Effector memory CD4-positive, alpha-beta T cell (primary cell): Measurements from ENCODE around the gene PRR33.

ENCODE experiments used
- DNase-seq, 3 donors: peaks; one replicate each; pipeline ENCODE4 v3.0.0-alpha.2; 2020
- H3K27ac ChIP-seq: 2 replicates; pipeline ENCODE4 v1.7.0; 2013; ENCODE audit warnings: mild to moderate bottlenecking, low read length, moderate library complexity; ENCODE audit not compliant: insufficient read depth, poor library complexity, severe bottlenecking
- H3K27me3 ChIP-seq: replicated peaks from 2 replicates; pipeline ENCODE4 v1.7.0; 2013; ENCODE audit warnings: mild to moderate bottlenecking, low read length; ENCODE audit not compliant: insufficient read depth, control insufficient read depth, poor library complexity, severe bottlenecking
- H3K36me3 ChIP-seq: 2 replicates; pipeline ENCODE4 v1.7.0; 2013; ENCODE audit warnings: mild to moderate bottlenecking, low read length, moderate library complexity; ENCODE audit not compliant: control insufficient read depth, insufficient read depth
- H3K4me1 ChIP-seq: 2 replicates; pipeline ENCODE4 v1.7.0; 2013; ENCODE audit warnings: low read length, mild to moderate bottlenecking; ENCODE audit not compliant: control insufficient read depth, insufficient read depth, poor library complexity, severe bottlenecking
- H3K4me3 ChIP-seq: 2 replicates; pipeline ENCODE4 v1.7.0; 2013; ENCODE audit warnings: low read length, low read depth, mild to moderate bottlenecking; ENCODE audit not compliant: insufficient read depth, poor library complexity, severe bottlenecking
- H3K9me3 ChIP-seq: 2 replicates; pipeline ENCODE4 v1.7.0; 2013; ENCODE audit warnings: mild to moderate bottlenecking, low read length, moderate library complexity; ENCODE audit not compliant: control insufficient read depth

PRR33 gene

GRCh38 chr11:1839204-1839923, 52.3 kb downstream of the PRR33 start:
- no peaks in the 10 kb centered on the region for H3K9me3 ChIP-seq
- no peaks in the 10 kb centered on the region for H3K36me3 ChIP-seq
- no peak overlapping the region for H3K27ac ChIP-seq
- DNase-seq: no peak
- no peaks in the 10 kb centered on the region for H3K27me3 ChIP-seq
- peaks cover 23% of the 10 kb centered on the region for H3K4me1 ChIP-seq
- no peak overlapping the region for H3K4me3 ChIP-seq

- no peaks in the 10 kb centered on the region for H3K36me3 ChIP-seq
- H3K4me3 ChIP-seq: no peak within 1 kb of the TSS
- H3K9me3 ChIP-seq: no peaks in the 10 kb centered on the region
- peaks cover 16% of the 10 kb centered on the region for H3K4me1 ChIP-seq
- DNase-seq: no peak
- no peak within 1 kb of the TSS for H3K27ac ChIP-seq
- no peaks in the 10 kb centered on the region for H3K27me3 ChIP-seq
These were observed 53.1 kb downstream of the PRR33 start, which contains the start of gene TNNI2 for GRCh38 chr11:1838426-1839144. TNNI2 (plus strand) TSS chr11:1838981; CDS start chr11:1839697, 716 bp downstream.
